Heart left ventricle (tissue), 16 donors: ENCODE measurements around the gene NOXA1. TPM values are rescaled to one million over a fixed set of nuclear protein-coding genes. Genes with fewer than 3 reads are reported as not detected.

Experiments used
- ATAC-seq, 4 donors: fragments of 200-7000 bp; cut with Tn5 transposase; one replicate each; pipeline ENCODE4 v1.9.1; 2020 to 2022; ENCODE audit warnings: moderate library complexity in 4 of 4, mild to moderate bottlenecking in 3 of 4, moderate number of reproducible peaks in 1 of 4
- DNase-seq, 5 donors: peaks; one replicate each; pipeline ENCODE4 v3.0.0-alpha.2; 2020
- H3K27ac ChIP-seq, 12 donors: fragments of 200-600 bp; sonication (generic) in 4 of 12; one replicate each; pipeline versions ENCODE4 v1.5.0 to v1.8.0; 2016 to 2022; ENCODE audit warnings: mild to moderate bottlenecking in 2 of 12
- H3K27me3 ChIP-seq, 9 donors: fragments of 200-600 bp; sonication (generic) in 2 of 9; one replicate each; pipeline versions ENCODE4 v1.5.1 to v1.8.0; 2016 to 2022; ENCODE audit warnings: mild to moderate bottlenecking in 3 of 9
- H3K36me3 ChIP-seq, 9 donors: fragments of 200-600 bp; sonication (generic) in 2 of 9; one replicate each; pipeline versions ENCODE4 v1.5.0 to v1.8.0; 2018 to 2022; ENCODE audit warnings: mild to moderate bottlenecking in 2 of 9
- H3K4me1 ChIP-seq, 12 donors: fragments of 200-600 bp; sonication (generic) in 4 of 12; one replicate each; pipeline versions ENCODE4 v1.5.0 to v1.8.0; 2016 to 2022; ENCODE audit warnings: mild to moderate bottlenecking in 3 of 12
- H3K4me3 ChIP-seq, 12 donors: fragments of 200-600 bp; sonication (generic) in 4 of 12; one replicate each; pipeline versions ENCODE4 v1.5.0 to v1.8.0; 2017 to 2022; ENCODE audit warnings: mild to moderate bottlenecking in 9 of 12, moderate library complexity in 4 of 12
- H3K9me3 ChIP-seq, 12 donors: fragments of 200-600 bp; sonication (generic) in 4 of 12; one replicate each; pipeline versions ENCODE4 v1.5.0 to v1.8.0; 2016 to 2022; ENCODE audit warnings: mild to moderate bottlenecking in 1 of 12
- POLR2A ChIP-seq, 2 donors: fragments of 450-650 bp; IDR thresholded peaks; one replicate each; pipeline ENCODE4 v1.6.1; 2017; ENCODE audit warnings: antibody characterized with exemption in 2 of 2, mild to moderate bottlenecking in 2 of 2, moderate library complexity in 2 of 2
- WGBS, 4 donors: extraction: QIAGEN DNeasy Blood & Tissue Kit in 2 of 4; methylation state at CpG; one replicate each; pipeline versions ENCODE4 v1.1.5 to v1.1.7; 2013 to 2018; 5-methylcytosine and 5-hydroxymethylcytosine counted together
- intact Hi-C, 10 donors: fragments of 100-400 bp; cut with DNase I; formaldehyde crosslinking; loops; one replicate each; pipeline versions ENCODE4 v1.11.1 to v1.14.2; 2022
- polyA plus RNA-seq, 2 donors: library from polyadenylated mRNA; stranded (reverse); fragments of 200-250 nt; gene quantifications; one replicate each; pipeline ENCODE4 v1.2.3, GENCODE V29; 2013
- total RNA-seq, 9 donors: library from RNA; depleted of rRNA in 2 of 9; stranded (reverse); fragments of >200 nt in 2 of 9; fragmentation: NEBNext Ultra II Directional in 3 of 9; extraction: Animal tissue kit (Norgen Biotek cat#: 25700) in 3 of 9; gene quantifications; one replicate each; pipeline versions ENCODE4 v1.1.0 to v1.2.4, GENCODE V29; 2016 to 2023
- TF ChIP-seq, protein P1 (sequence below), 12 donors: fragments of 200-600 bp; sonication (generic) in 4 of 12; IDR thresholded peaks; one replicate each; pipeline versions ENCODE4 v1.5.0 to v1.8.0; 2018 to 2022; ENCODE audit warnings: antibody characterized with exemption in 12 of 12, mild to moderate bottlenecking in 5 of 12
- donor health status: ischemic (EF 13 %, LVEDD 7.1; RV severe dilation, severe dysfunction).
- donor health status: healthy with polysubstance abuse.
- donor health status: DM: no; HTN: yes; CAD: no.
- donor health status: DM: no; HTN: no; CAD: no.
- donor health status: ischemic (EF 25% LVEDD 6.9; RV normal size, moderate dysfunction).
- donor health status: ischemic (EF 25% LVEDD 5.7; RV mildly dilated, moderate dysfunction).
- donor health status: healthy.
- donor health status: DM: yes; HTN: yes; CAD: no.
- donor health status: ischemic (EF 35%, LVEDD 5.7; RV mildly dilated, moderate dysfunction).
- donor health status: nonischemic (EF 11% LVEDD 7.7; RV severe dilation, severe dysfunction).
- donor health status: DM: yes; HTN: yes; CAD: no.
- donor health status: PGD.
- donor health status: ischemic (EF 29% LVEDD 5.4; RV normal size, mild dysfunction).
- donor health status: nonischemic (EF 23%, LVEDD 6.1; RV moderate dilation, normal function).

Gene NOXA1
- total and polyA plus RNA-seq, 11 donors = 0.44 to 5.5 (median 2.7) TPM

DNA sequence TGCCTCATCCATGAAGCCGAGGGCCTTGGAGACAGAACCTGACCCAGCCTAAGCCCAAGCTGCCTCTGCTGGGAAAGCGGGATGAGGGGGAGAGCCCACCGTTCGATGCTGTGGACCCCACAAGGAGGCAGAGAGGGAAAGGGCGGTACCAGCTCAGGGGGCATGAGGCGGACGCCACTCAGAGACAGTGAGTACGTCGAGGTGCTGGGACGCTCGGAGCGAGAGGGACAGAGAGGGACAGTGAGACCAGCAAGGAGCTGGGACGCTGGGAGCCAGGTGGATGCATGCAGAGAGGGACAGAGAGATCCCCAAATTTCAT lies 33.8 kb upstream of the NOXA1 start:
- Histone ChIP-seq H3K36me3 (peaks cover 0 to 8% (median 0%) of the 10 kb centered on the region in 9 donors), H3K4me3 (no peak overlapping the region), H3K27ac (no peak overlapping the region), H3K9me3 (no peaks in the 10 kb centered on the region), H3K4me1 (peaks cover 8 to 32% (median 18%) of the 10 kb centered on the region in 12 donors), H3K27me3 (no peaks in the 10 kb centered on the region)
- ATAC-seq (no peak), DNase-seq (no peak)
- intact Hi-C loops = loop anchor here in 2 of 10 donors (5.0 kb wide), 1 partner anchor 37 kb away; no protein-coding TSS in a partner anchor
- WGBS, 4 donors = 94 to 96% (median 95%) methylated on average over 13 of the region's 13 CpGs
- TF ChIP-seq, protein P1, sequence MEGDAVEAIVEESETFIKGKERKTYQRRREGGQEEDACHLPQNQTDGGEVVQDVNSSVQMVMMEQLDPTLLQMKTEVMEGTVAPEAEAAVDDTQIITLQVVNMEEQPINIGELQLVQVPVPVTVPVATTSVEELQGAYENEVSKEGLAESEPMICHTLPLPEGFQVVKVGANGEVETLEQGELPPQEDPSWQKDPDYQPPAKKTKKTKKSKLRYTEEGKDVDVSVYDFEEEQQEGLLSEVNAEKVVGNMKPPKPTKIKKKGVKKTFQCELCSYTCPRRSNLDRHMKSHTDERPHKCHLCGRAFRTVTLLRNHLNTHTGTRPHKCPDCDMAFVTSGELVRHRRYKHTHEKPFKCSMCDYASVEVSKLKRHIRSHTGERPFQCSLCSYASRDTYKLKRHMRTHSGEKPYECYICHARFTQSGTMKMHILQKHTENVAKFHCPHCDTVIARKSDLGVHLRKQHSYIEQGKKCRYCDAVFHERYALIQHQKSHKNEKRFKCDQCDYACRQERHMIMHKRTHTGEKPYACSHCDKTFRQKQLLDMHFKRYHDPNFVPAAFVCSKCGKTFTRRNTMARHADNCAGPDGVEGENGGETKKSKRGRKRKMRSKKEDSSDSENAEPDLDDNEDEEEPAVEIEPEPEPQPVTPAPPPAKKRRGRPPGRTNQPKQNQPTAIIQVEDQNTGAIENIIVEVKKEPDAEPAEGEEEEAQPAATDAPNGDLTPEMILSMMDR (IDR thresholded peaks at IDR 0.05) = no peak
- TF ChIP-seq POLR2A (IDR thresholded peaks at IDR 0.05) = no peak

DNA sequence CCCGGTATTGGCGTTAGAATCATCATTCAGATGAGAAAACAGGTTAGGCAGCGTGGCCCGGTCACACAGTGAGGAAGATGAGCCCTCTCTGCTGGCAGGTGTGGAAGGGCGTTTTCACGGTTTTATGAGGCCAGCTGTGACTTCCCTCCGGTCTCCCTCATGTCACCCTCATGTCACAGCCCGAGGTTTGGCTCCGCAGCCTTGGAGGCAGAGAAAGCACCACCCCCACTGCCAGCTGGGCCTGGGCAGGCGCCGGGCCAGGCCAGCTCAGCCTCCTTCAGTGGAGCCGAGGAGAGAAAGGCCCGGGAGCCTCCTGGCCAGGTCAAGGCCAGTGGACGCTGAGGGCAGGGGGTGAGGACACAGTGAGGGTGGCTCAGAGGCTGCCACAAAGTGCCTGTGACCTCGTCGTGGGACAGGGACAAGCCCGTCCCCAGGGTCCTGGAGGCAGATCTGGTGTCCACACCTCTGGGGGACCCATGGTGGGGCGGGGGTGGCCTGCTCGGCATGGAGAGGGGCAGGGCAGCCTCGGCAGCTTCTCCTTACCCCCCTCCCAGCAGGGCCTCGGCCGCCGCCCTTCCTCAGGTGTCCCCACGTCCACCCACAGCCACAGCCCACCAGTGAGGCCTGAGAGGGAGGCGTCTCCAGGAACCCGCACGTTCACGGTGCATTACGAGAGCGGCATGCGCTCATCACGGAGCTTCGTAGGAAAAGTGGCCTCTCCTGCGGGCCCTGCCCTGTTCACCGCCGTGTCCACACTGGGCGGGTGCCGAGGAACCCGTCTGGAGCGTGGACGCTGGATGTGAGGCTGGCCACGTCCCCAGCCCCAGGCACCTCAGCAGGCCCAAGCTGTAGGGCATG lies 32.4 kb upstream of the NOXA1 start:
- TF ChIP-seq, protein P1 (IDR thresholded peaks at IDR 0.05) = no peak
- no peak for TF ChIP-seq POLR2A (IDR thresholded peaks at IDR 0.05)
- no peaks in the 10 kb centered on the region for H3K27me3 ChIP-seq
- DNase-seq (no peak), ATAC-seq (peak in 3 of 4 donors; percentile 8 to 19 (median 14))
- H3K36me3 ChIP-seq = peaks cover 0 to 8% (median 0%) of the 10 kb centered on the region in 9 donors
- intact Hi-C loops = loop anchor here in 1 of 10 donors (5.0 kb wide), 1 partner anchor 73 kb away; no protein-coding TSS in a partner anchor
- H3K4me3 ChIP-seq = peak overlapping the region in 7 of 12 donors; percentile 5 to 30 (median 15)
- peaks cover 8 to 32% (median 18%) of the 10 kb centered on the region in 12 donors for H3K4me1 ChIP-seq
- peak overlapping the region; percentile 64 to 92 (median 84) for H3K27ac ChIP-seq
- 65 to 74% (median 71%) methylated on average over 34 to 42 of the region's 42 CpGs for WGBS, 4 donors
- H3K9me3 ChIP-seq = no peaks in the 10 kb centered on the region

DNA sequence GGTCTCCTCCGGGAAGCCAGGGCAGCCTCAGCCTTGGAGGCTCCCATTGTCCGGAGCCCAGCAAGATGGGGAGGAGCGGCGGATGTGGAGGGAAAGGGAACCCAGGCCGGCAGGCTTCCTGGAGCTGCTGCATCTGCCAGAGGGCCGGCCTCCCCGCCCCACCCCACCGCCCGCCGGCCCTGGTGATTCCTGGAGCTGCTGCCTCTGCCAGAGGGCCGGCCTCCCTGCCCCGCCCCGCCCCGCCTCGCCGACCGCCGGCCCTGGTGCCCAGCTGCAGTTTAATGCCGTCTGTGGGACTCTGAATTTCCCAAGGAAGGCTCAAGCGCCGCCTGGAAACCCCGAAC lies 31.8 kb upstream of the NOXA1 start:
- intact Hi-C loops = loop anchor here in 1 of 10 donors (5.0 kb wide), 1 partner anchor 74 kb away; no protein-coding TSS in a partner anchor

More for the DNA sequence above, 31.8 kb upstream of the NOXA1 start:
- Histone ChIP-seq H3K4me3 (peak overlapping the region in 7 of 12 donors; percentile 5 to 30 (median 15)), H3K27me3 (no peaks in the 10 kb centered on the region), H3K27ac (peak overlapping the region; percentile 64 to 92 (median 84)), H3K4me1 (peaks cover 8 to 32% (median 18%) of the 10 kb centered on the region in 12 donors), H3K9me3 (no peaks in the 10 kb centered on the region), H3K36me3 (peaks cover 0 to 8% (median 0%) of the 10 kb centered on the region in 9 donors)
- DNase-seq (peak in 4 of 5 donors; percentile 53 to 67 (median 60)), ATAC-seq (peak; percentile 38 to 76 (median 52))
- 63 to 90% (median 72%) methylated on average over 9 to 22 of the region's 22 CpGs for WGBS, 4 donors
- TF ChIP-seq, protein P1 (IDR thresholded peaks at IDR 0.05) = no peak
- no peak for TF ChIP-seq POLR2A (IDR thresholded peaks at IDR 0.05)
